Neuronal stem cell (in vitro differentiated cells): Measurements from ENCODE around the gene ATM.
A peak's percentile ranks its signal among the peaks of the same experiment; 100 is the strongest.

Experiments used
- DNase-seq: peaks from one replicate; pipeline ENCODE4 v3.0.0-alpha.2; 2013; ENCODE audit warnings: low spot score
- H2AFZ ChIP-seq: one replicate; pipeline ENCODE4 v1.6.1; 2013; ENCODE audit warnings: mild to moderate bottlenecking, low read length, inconsistent platforms
- H2AK5ac ChIP-seq: 2 replicates; pipeline ENCODE4 v1.6.1; 2013; ENCODE audit warnings: low read depth, mild to moderate bottlenecking, inconsistent platforms, low read length, moderate library complexity, mixed read lengths
- H2BK120ac ChIP-seq: 2 replicates; pipeline ENCODE4 v1.6.1; 2013; ENCODE audit warnings: low read depth, mild to moderate bottlenecking, inconsistent platforms, low read length, moderate library complexity, mixed read lengths
- H2BK12ac ChIP-seq: one replicate; pipeline ENCODE4 v1.6.1; 2013; ENCODE audit warnings: low read length, inconsistent platforms
- H2BK15ac ChIP-seq: 2 replicates; pipeline ENCODE4 v1.6.1; 2013; ENCODE audit warnings: mild to moderate bottlenecking, low read length, inconsistent platforms, mixed read lengths
- H2BK5ac ChIP-seq: one replicate; pipeline ENCODE4 v1.6.1; 2013; ENCODE audit warnings: inconsistent platforms, mild to moderate bottlenecking, low read length, moderate library complexity
- H3K14ac ChIP-seq: one replicate; pipeline ENCODE4 v1.6.1; 2013; ENCODE audit warnings: low read length, inconsistent platforms
- H3K18ac ChIP-seq: 2 replicates; pipeline ENCODE4 v1.6.1; 2013; ENCODE audit warnings: low read length, inconsistent platforms
- H3K23ac ChIP-seq: 2 replicates; pipeline ENCODE4 v1.6.1; 2013; ENCODE audit warnings: low read depth, mild to moderate bottlenecking, mixed read lengths, low read length, inconsistent platforms; ENCODE audit not compliant: poor library complexity
- H3K27ac ChIP-seq: replicated peaks from 3 replicates; pipeline ENCODE4 v1.5.1; 2013; ENCODE audit warnings: low read length, inconsistent platforms
- H3K27me3 ChIP-seq, 3 experiments: 2 replicates each; pipeline ENCODE4 v1.6.1; 2013; ENCODE audit warnings: low read length in 3 of 3, mild to moderate bottlenecking in 2 of 3, inconsistent platforms in 1 of 3, low read depth in 1 of 3, mixed read lengths in 1 of 3, moderate library complexity in 1 of 3; ENCODE audit not compliant: control insufficient read depth in 3 of 3, insufficient read depth in 3 of 3
- H3K36me3 ChIP-seq, 2 donors: replicated peaks in 1 of 2; 2 replicates each; pipeline ENCODE4 v1.6.1; 2013; ENCODE audit warnings: low read length in 2 of 2; ENCODE audit not compliant: control insufficient read depth in 2 of 2, insufficient read depth in 2 of 2
- H3K4ac ChIP-seq: 2 replicates; pipeline ENCODE4 v1.6.1; 2013; ENCODE audit warnings: inconsistent platforms, mild to moderate bottlenecking, low read length, moderate library complexity
- H3K4me1 ChIP-seq, 2 donors: 1 replicate in 1 of 2; 2 replicates in 1 of 2; pipeline ENCODE4 v1.6.1; 2013; ENCODE audit warnings: low read length in 2 of 2, low read depth in 1 of 2; ENCODE audit not compliant: control insufficient read depth in 2 of 2, insufficient read depth in 1 of 2
- H3K4me2 ChIP-seq: one replicate; pipeline ENCODE4 v1.6.1; 2013; ENCODE audit warnings: mild to moderate bottlenecking, low read length, inconsistent platforms; ENCODE audit not compliant: insufficient read depth, poor library complexity, severe bottlenecking
- H3K4me3 ChIP-seq, 2 donors: 2 replicates each; pipeline ENCODE4 v1.5.1; 2013; ENCODE audit warnings: low read length in 2 of 2, mild to moderate bottlenecking in 2 of 2, inconsistent platforms in 1 of 2, moderate library complexity in 1 of 2
- H3K79me1 ChIP-seq: one replicate; pipeline ENCODE4 v1.6.1; 2013; ENCODE audit warnings: low read depth, mild to moderate bottlenecking, inconsistent platforms, low read length, moderate library complexity
- H3K9ac ChIP-seq: one replicate; pipeline ENCODE4 v1.6.1; 2013; ENCODE audit warnings: mild to moderate bottlenecking, low read depth, low read length, inconsistent platforms; ENCODE audit not compliant: poor library complexity
- H3K9me3 ChIP-seq, 2 donors: replicated peaks in 1 of 2; 2 replicates each; pipeline versions ENCODE3 to v1.6.1; 2013; ENCODE audit warnings: low read length in 2 of 2, mild to moderate bottlenecking in 2 of 2, inconsistent platforms in 1 of 2, low read depth in 1 of 2, mixed read lengths in 1 of 2, moderate library complexity in 1 of 2; ENCODE audit not compliant: control insufficient read depth in 2 of 2, insufficient read depth in 1 of 2
- H4K8ac ChIP-seq: one replicate; pipeline ENCODE4 v1.6.1; 2013; ENCODE audit warnings: low read depth, mild to moderate bottlenecking, inconsistent platforms, low read length, moderate library complexity
- H4K91ac ChIP-seq: one replicate; pipeline ENCODE4 v1.6.1; 2013; ENCODE audit warnings: low read length, low read depth, mild to moderate bottlenecking, inconsistent platforms; ENCODE audit not compliant: poor library complexity
- WGBS, 2 donors: extraction: QIAGEN DNeasy Blood & Tissue Kit; methylation state at CpG; one replicate each; pipeline ENCODE4 v1.1.7; 2013; ENCODE audit warnings: missing lambda C conversion rate in 2 of 2, mixed read lengths in 1 of 2; ENCODE audit not compliant: insufficient read length in 2 of 2, insufficient replicate concordance in 1 of 2; ENCODE audit errors: extremely low coverage in 2 of 2; 5-methylcytosine and 5-hydroxymethylcytosine counted together

ATM gene

GRCh38 chr11:108224911-108225786 lies 2.3 kb downstream of the ATM start:
- H4K8ac ChIP-seq: no peak overlapping the region
- no peak overlapping the region for H3K27ac ChIP-seq
- no peak overlapping the region for H3K9ac ChIP-seq
- H3K18ac ChIP-seq: no peak overlapping the region
- no peak overlapping the region for H2AK5ac ChIP-seq
- no peak overlapping the region for H2BK5ac ChIP-seq
- peak overlapping the region in 1 of 2 donors; percentile 69 for H3K4me3 ChIP-seq
- no peak for DNase-seq
- no peak overlapping the region for H3K4me2 ChIP-seq
- peaks cover 7 to 21% of the 10 kb centered on the region in 2 donors for H3K4me1 ChIP-seq
- no peak overlapping the region for H3K4ac ChIP-seq
- no peaks in the 10 kb centered on the region for H3K79me1 ChIP-seq
- no peak overlapping the region for H4K91ac ChIP-seq
- no peak overlapping the region for H2BK12ac ChIP-seq
- no peak overlapping the region for H3K14ac ChIP-seq
- H2AFZ ChIP-seq: no peak overlapping the region
- no peak overlapping the region for H2BK120ac ChIP-seq
- H3K23ac ChIP-seq: no peak overlapping the region
- no peak overlapping the region for H2BK15ac ChIP-seq
- H3K27me3 ChIP-seq: no peaks in the 10 kb centered on the region
- WGBS, 2 donors: no CpG with 5 or more reads among the region's 14 CpGs
- H3K36me3 ChIP-seq: peaks cover 3 to 41% of the 10 kb centered on the region in 2 donors
- H3K9me3 ChIP-seq: no peaks in the 10 kb centered on the region

DNA sequence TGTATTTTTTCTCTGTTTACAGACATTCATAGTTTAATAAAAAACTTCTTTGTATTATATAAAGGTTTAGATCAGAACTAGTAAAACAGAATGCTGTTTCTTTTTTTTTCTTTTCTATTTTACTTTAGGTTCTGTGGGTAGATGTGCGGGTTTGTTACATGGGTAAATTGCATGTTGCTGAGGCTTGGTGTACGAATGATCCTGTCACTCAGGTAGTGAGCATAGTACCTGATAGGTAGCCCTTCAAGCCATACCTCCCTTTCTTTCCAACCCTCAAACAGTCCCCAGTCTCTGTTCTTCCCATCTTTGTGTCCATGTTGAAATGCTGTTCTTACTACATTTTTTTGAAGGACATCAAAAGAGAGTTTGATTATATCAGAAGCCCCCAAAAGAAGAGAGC lies 3.2 kb downstream of the ATM start:
- no CpG with 5 or more reads among the region's 2 CpGs for WGBS, 2 donors
- H3K23ac ChIP-seq: no peak overlapping the region
- no peak overlapping the region for H3K4me3 ChIP-seq
- no peaks in the 10 kb centered on the region for H3K79me1 ChIP-seq
- H2BK15ac ChIP-seq: no peak overlapping the region
- no peaks in the 10 kb centered on the region for H3K27me3 ChIP-seq
- no peaks in the 10 kb centered on the region for H3K9me3 ChIP-seq
- peaks cover 3 to 50% of the 10 kb centered on the region in 2 donors for H3K36me3 ChIP-seq
- H2BK12ac ChIP-seq: no peak overlapping the region
- no peak overlapping the region for H3K4ac ChIP-seq
- no peak overlapping the region for H2AK5ac ChIP-seq
- no peak overlapping the region for H2BK120ac ChIP-seq
- no peak overlapping the region for H3K27ac ChIP-seq
- no peak overlapping the region for H2AFZ ChIP-seq
- no peak overlapping the region for H3K18ac ChIP-seq
- H4K91ac ChIP-seq: no peak overlapping the region
- H3K14ac ChIP-seq: no peak overlapping the region
- no peak overlapping the region for H4K8ac ChIP-seq
- DNase-seq: no peak
- H3K9ac ChIP-seq: no peak overlapping the region
- no peak overlapping the region for H2BK5ac ChIP-seq
- H3K4me2 ChIP-seq: no peak overlapping the region
- peaks cover 5 to 14% of the 10 kb centered on the region in 2 donors for H3K4me1 ChIP-seq

DNA sequence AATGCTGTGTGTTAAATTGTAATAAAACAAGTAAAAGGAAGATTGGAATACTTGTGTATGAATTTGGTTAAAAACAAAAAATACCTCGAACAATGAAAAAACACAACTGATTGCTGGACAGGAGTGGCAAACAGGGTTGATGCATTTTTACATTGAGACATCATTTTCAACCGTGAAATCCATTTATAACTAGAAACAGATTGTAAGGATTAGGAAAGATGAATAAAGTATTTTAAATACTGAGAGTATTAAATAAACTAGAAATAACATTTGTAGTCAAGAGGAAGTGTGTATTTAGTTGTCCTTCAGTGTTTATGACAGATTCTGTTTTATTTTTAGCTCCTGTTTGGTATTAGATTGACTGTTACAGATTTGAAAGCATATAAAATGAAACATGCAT lies 5.4 kb downstream of the ATM start:
- Histone ChIP-seq H3K4me1 (peaks cover 5 to 14% of the 10 kb centered on the region in 2 donors), H3K79me1 (no peaks in the 10 kb centered on the region), H3K14ac (no peak overlapping the region), H2BK5ac (no peak overlapping the region), H4K91ac (no peak overlapping the region), H2AFZ (no peak overlapping the region), H3K27me3 (no peaks in the 10 kb centered on the region), H3K18ac (no peak overlapping the region), H3K36me3 (peaks cover 3 to 70% of the 10 kb centered on the region in 2 donors), H3K27ac (no peak overlapping the region), H2BK120ac (no peak overlapping the region), H3K23ac (no peak overlapping the region), H3K4me3 (no peak overlapping the region), H2AK5ac (no peak overlapping the region), H3K9me3 (no peaks in the 10 kb centered on the region), H3K4ac (no peak overlapping the region), H2BK12ac (no peak overlapping the region), H4K8ac (no peak overlapping the region), H3K9ac (no peak overlapping the region), H3K4me2 (no peak overlapping the region), H2BK15ac (no peak overlapping the region)
- no CpG with 5 or more reads among the region's 2 CpGs for WGBS, 2 donors
- DNase-seq: no peak

- Histone ChIP-seq H2BK15ac (no peak overlapping the region), H3K14ac (no peak overlapping the region), H4K91ac (no peak overlapping the region), H3K79me1 (no peaks in the 10 kb centered on the region), H3K4ac (no peak overlapping the region), H3K27ac (no peak overlapping the region), H3K18ac (no peak overlapping the region), H3K4me1 (no peaks in the 10 kb centered on the region), H3K4me2 (no peak overlapping the region), H3K9me3 (no peaks in the 10 kb centered on the region), H3K4me3 (no peak overlapping the region), H3K9ac (no peak overlapping the region), H2BK12ac (no peak overlapping the region), H3K36me3 (peaks cover 5 to 93% of the 10 kb centered on the region in 2 donors), H2AK5ac (no peak overlapping the region), H3K27me3 (no peaks in the 10 kb centered on the region), H2AFZ (no peak overlapping the region), H2BK5ac (no peak overlapping the region), H4K8ac (no peak overlapping the region), H3K23ac (no peak overlapping the region), H2BK120ac (no peak overlapping the region)
- DNase-seq: no peak
- no CpG with 5 or more reads among the region's 2 CpGs for WGBS, 2 donors
Observed at GRCh38 chr11:108233277-108233945, 10.5 kb downstream of the ATM start.
